K562 (cell line): Measurements from ENCODE around the gene CCDC183. TPM values are rescaled to one million over a fixed set of nuclear protein-coding genes. Genes with fewer than 3 reads are reported as not detected.

Source experiments
- BMI1 ChIP-seq: fragments of 150-350 bp; IDR thresholded peaks from 2 replicates; pipeline ENCODE4 v1.6.1; 2014; ENCODE audit warnings: low read length
- EHMT2 ChIP-seq: fragments of 450-650 bp; IDR thresholded peaks from 2 replicates; pipeline ENCODE4 v1.6.1; 2018; ENCODE audit warnings: antibody characterized with exemption
- EP400 ChIP-seq: fragments of 450-650 bp; IDR thresholded peaks from 2 replicates; pipeline ENCODE4 v1.6.1; 2017; ENCODE audit warnings: antibody characterized with exemption, mild to moderate bottlenecking, moderate library complexity
- GATAD2B ChIP-seq: fragments of 450-650 bp; IDR thresholded peaks from 2 replicates; pipeline ENCODE4 v1.6.1; 2017; ENCODE audit warnings: mild to moderate bottlenecking, borderline replicate concordance
- MAZ ChIP-seq, 2 experiments: fragments of 450-650 bp in 1 of 2; sonication (generic) in 1 of 2; formaldehyde crosslinking; IDR thresholded peaks in 1 of 2; conservative IDR thresholded peaks in 1 of 2; 2 replicates each; pipeline versions ENCODE4 v1.4.0 to v1.5.0; 2020; ENCODE audit warnings: mild to moderate bottlenecking in 1 of 2, missing genetic modification reagents in 1 of 2
- MTA2 ChIP-seq: fragments of 450-650 bp; IDR thresholded peaks from 2 replicates; pipeline ENCODE4 v1.6.1; 2016; ENCODE audit warnings: low read depth
- NCOA4 ChIP-seq: fragments of 450-650 bp; IDR thresholded peaks from 2 replicates; pipeline ENCODE4 v1.6.1; 2018; ENCODE audit warnings: mild to moderate bottlenecking; ENCODE audit not compliant: partially characterized antibody
- RAD21 ChIP-seq, 2 experiments: fragments of 250-450 bp in 1 of 2; fragments of 450-650 bp in 1 of 2; sonication (Bioruptor Pico) in 1 of 2; formaldehyde crosslinking in 1 of 2; IDR thresholded peaks in 1 of 2; conservative IDR thresholded peaks in 1 of 2; 2 replicates each; pipeline versions ENCODE4 v1.4.0 to v1.8.0; 2020 to 2022; ENCODE audit warnings: mild to moderate bottlenecking in 2 of 2, moderate library complexity in 1 of 2
- RAD51 ChIP-seq: fragments of 450-650 bp; IDR thresholded peaks from 2 replicates; pipeline ENCODE4 v1.7.1; 2016; ENCODE audit warnings: low read depth, mild to moderate bottlenecking, borderline replicate concordance
- RBM25 ChIP-seq: fragments of 200-400 bp; formaldehyde crosslinking; IDR thresholded peaks from 2 replicates; pipeline ENCODE4 v1.6.1; 2018; ENCODE audit warnings: low read length, low read depth, moderate library complexity; ENCODE audit not compliant: severe bottlenecking
- TCF3 ChIP-seq: sonication (generic); formaldehyde crosslinking; IDR thresholded peaks from 2 replicates; pipeline ENCODE4 v1.4.0; 2020; ENCODE audit warnings: mild to moderate bottlenecking, missing genetic modification reagents
- ZFPM2 ChIP-seq: fragments of 250-450 bp; sonication (Bioruptor Pico); IDR thresholded peaks from 2 replicates; pipeline ENCODE4 v1.5.1; 2022; ENCODE audit warnings: mild to moderate bottlenecking
- ZNF140 ChIP-seq: fragments of 250-450 bp; sonication (Bioruptor Pico); IDR thresholded peaks from 2 replicates; pipeline ENCODE4 v1.8.0; 2021; ENCODE audit warnings: moderate library complexity, mild to moderate bottlenecking, inconsistent platforms
- ZNF24 ChIP-seq: fragments of 450-650 bp; IDR thresholded peaks from 2 replicates; pipeline ENCODE4 v1.6.1; 2016
- ZNF707 ChIP-seq: fragments of 250-450 bp; sonication (Bioruptor Pico); conservative IDR thresholded peaks from 2 replicates; pipeline ENCODE4 v1.8.0; 2022; ENCODE audit warnings: inconsistent platforms, mild to moderate bottlenecking, moderate library complexity
- polyA plus RNA-seq, 8 experiments: library from polyadenylated mRNA; depleted of rRNA in 4 of 8; stranded (reverse) in 5 of 8; unstranded in 3 of 8; fragments of >200 nt; fragmentation: Nextera tagmentation in 2 of 8; fragmentation: Illumina TruSeq in 1 of 8; extraction: Ambion mirVana in 2 of 8; extraction: Trizol in 1 of 8; gene quantifications; 2 replicates each; pipeline versions ENCODE4 v1.2.1 to v1.2.3, GENCODE V29; 2011 to 2014; ENCODE audit warnings: inconsistent platforms in 1 of 8, missing spikeins in 1 of 8
- total RNA-seq, 7 experiments: library from RNA; depleted of rRNA in 6 of 7; stranded (reverse); fragments of >200 nt in 6 of 7; fragmentation: Illumina TruSeq in 2 of 7; extraction: Trizol in 2 of 7; gene quantifications; 2 replicates each; pipeline versions ENCODE4 v1.2.1 to v1.2.3, GENCODE V29; 2011 to 2021; ENCODE audit warnings: low replicate concordance in 1 of 7
- TF ChIP-seq, protein P1 (sequence below): fragments of 250-450 bp; sonication (Bioruptor Pico); IDR thresholded peaks from 2 replicates; pipeline ENCODE4 v1.4.0; 2020; ENCODE audit warnings: mild to moderate bottlenecking, moderate library complexity, borderline replicate concordance
- TF ChIP-seq, protein P2 (sequence below): sonication (generic); formaldehyde crosslinking; IDR thresholded peaks from 2 replicates; pipeline ENCODE4 v1.8.0; 2022; ENCODE audit warnings: mild to moderate bottlenecking, missing genetic modification reagents
- TF ChIP-seq, protein P3 (sequence below): sonication (generic); formaldehyde crosslinking; IDR thresholded peaks from 2 replicates; pipeline ENCODE4 v1.8.1; 2023; ENCODE audit warnings: mild to moderate bottlenecking, missing genetic modification reagents
- TF ChIP-seq, protein P4 (sequence below): fragments of 200-800 bp; sonication (Bioruptor generic); IDR thresholded peaks from 2 replicates; pipeline ENCODE4 v1.6.1; 2017; ENCODE audit warnings: missing genetic modification characterization, missing compliant biosample characterization

CCDC183 gene
- total and polyA plus RNA-seq, 9 of the 15 experiments (the other 6 are each of a cell fraction or from before 2014, with no cell fraction given), result 0.21 to 0.60 (median 0.29) TPM; not detected in 4

DNA sequence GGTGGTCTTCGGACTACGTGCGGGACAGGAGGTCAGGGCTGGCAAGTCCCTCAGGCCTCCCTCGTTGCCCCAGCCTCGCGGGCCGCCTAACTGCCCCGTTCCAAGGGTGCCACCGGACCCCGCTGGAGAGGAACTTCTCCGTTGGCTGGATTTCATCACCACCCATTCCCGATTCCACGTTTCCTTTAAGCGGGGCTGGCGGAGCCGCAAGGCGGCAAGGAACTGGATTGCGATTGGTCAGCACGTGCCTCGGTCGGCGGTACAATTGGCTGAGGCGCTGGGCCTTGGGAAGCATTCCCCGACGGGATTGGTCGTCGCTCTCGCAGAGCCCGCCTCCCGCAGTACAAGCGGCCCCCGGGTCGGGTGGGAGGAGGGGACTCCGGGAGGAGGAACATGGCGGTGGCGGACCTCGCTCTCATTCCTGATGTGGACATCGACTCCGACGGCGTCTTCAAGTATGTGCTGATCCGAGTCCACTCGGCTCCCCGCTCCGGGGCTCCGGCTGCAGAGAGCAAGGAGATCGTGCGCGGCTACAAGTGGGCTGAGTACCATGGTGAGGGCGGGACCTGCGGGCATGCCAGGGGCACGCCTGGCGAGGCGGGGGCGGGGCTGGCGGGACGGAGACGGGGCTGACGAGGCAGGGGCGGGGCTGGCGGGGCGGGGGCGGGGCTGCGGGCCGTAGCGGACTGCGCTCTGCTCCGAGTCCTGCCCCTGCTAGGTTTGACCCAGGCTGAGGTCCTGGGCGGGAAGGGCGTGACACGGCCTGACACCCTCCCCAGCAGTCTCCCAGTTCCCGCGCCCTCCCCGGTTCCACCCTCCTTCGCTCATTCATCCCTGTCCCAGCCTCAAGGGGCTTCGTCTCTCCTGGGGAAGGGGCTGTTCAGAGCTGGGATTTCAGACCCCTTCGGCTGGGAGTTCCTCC lies 53.2 kb downstream of the CCDC183 start, which contains the start of gene PHPT1 (continued):
- TF ChIP-seq NCOA4 (no peak), RAD21 (CRISPR knock-in tag; conservative IDR thresholded peaks at IDR 0.05 in 1 of 2, IDR thresholded peaks at IDR 0.05 in 1 of 2) (no peak), RAD51 (peak; percentile 59; the same call in 1 of the 2 replicates), MTA2 (no peak), ZNF707 (CRISPR knock-in tag) (no peak), MAZ (CRISPR knock-in tag; conservative IDR thresholded peaks at IDR 0.05 in 1 of 2, IDR thresholded peaks at IDR 0.05 in 1 of 2) (peak; percentile 94 to 96), RBM25 (no peak), BMI1 (no peak), TCF3 (CRISPR knock-in tag) (no peak), EHMT2 (no peak), ZNF24 (no peak), ZNF140 (CRISPR knock-in tag) (no peak), GATAD2B (no peak), EP400 (peak; percentile 100), ZFPM2 (no peak)
- TF ChIP-seq, protein P1, sequence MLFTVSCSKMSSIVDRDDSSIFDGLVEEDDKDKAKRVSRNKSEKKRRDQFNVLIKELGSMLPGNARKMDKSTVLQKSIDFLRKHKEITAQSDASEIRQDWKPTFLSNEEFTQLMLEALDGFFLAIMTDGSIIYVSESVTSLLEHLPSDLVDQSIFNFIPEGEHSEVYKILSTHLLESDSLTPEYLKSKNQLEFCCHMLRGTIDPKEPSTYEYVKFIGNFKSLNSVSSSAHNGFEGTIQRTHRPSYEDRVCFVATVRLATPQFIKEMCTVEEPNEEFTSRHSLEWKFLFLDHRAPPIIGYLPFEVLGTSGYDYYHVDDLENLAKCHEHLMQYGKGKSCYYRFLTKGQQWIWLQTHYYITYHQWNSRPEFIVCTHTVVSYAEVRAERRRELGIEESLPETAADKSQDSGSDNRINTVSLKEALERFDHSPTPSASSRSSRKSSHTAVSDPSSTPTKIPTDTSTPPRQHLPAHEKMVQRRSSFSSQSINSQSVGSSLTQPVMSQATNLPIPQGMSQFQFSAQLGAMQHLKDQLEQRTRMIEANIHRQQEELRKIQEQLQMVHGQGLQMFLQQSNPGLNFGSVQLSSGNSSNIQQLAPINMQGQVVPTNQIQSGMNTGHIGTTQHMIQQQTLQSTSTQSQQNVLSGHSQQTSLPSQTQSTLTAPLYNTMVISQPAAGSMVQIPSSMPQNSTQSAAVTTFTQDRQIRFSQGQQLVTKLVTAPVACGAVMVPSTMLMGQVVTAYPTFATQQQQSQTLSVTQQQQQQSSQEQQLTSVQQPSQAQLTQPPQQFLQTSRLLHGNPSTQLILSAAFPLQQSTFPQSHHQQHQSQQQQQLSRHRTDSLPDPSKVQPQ (CRISPR knock-in tag), result no peak
- TF ChIP-seq, protein P2, sequence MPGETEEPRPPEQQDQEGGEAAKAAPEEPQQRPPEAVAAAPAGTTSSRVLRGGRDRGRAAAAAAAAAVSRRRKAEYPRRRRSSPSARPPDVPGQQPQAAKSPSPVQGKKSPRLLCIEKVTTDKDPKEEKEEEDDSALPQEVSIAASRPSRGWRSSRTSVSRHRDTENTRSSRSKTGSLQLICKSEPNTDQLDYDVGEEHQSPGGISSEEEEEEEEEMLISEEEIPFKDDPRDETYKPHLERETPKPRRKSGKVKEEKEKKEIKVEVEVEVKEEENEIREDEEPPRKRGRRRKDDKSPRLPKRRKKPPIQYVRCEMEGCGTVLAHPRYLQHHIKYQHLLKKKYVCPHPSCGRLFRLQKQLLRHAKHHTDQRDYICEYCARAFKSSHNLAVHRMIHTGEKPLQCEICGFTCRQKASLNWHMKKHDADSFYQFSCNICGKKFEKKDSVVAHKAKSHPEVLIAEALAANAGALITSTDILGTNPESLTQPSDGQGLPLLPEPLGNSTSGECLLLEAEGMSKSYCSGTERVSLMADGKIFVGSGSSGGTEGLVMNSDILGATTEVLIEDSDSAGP (CRISPR knock-in tag), result peak; percentile 95
- TF ChIP-seq, protein P3, sequence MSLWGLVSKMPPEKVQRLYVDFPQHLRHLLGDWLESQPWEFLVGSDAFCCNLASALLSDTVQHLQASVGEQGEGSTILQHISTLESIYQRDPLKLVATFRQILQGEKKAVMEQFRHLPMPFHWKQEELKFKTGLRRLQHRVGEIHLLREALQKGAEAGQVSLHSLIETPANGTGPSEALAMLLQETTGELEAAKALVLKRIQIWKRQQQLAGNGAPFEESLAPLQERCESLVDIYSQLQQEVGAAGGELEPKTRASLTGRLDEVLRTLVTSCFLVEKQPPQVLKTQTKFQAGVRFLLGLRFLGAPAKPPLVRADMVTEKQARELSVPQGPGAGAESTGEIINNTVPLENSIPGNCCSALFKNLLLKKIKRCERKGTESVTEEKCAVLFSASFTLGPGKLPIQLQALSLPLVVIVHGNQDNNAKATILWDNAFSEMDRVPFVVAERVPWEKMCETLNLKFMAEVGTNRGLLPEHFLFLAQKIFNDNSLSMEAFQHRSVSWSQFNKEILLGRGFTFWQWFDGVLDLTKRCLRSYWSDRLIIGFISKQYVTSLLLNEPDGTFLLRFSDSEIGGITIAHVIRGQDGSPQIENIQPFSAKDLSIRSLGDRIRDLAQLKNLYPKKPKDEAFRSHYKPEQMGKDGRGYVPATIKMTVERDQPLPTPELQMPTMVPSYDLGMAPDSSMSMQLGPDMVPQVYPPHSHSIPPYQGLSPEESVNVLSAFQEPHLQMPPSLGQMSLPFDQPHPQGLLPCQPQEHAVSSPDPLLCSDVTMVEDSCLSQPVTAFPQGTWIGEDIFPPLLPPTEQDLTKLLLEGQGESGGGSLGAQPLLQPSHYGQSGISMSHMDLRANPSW (CRISPR knock-in tag), result no peak
- TF ChIP-seq, protein P4, sequence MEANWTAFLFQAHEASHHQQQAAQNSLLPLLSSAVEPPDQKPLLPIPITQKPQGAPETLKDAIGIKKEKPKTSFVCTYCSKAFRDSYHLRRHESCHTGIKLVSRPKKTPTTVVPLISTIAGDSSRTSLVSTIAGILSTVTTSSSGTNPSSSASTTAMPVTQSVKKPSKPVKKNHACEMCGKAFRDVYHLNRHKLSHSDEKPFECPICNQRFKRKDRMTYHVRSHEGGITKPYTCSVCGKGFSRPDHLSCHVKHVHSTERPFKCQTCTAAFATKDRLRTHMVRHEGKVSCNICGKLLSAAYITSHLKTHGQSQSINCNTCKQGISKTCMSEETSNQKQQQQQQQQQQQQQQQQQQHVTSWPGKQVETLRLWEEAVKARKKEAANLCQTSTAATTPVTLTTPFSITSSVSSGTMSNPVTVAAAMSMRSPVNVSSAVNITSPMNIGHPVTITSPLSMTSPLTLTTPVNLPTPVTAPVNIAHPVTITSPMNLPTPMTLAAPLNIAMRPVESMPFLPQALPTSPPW (CRISPR knock-in tag), result peak; percentile 93
